Heart right ventricle (tissue), 16 donors: ENCODE measurements around the gene FAM184A. TPM values are rescaled to one million over a fixed set of nuclear protein-coding genes. Genes with fewer than 3 reads are reported as not detected.

Experiments used
- ATAC-seq, 8 donors: fragments of 200-7000 bp; cut with Tn5 transposase; one replicate each; pipeline ENCODE4 v1.9.1; 2020; ENCODE audit warnings: mild to moderate bottlenecking in 8 of 8, moderate library complexity in 8 of 8, moderate number of reproducible peaks in 1 of 8
- DNase-seq, 2 donors: peaks; one replicate each; pipeline ENCODE4 v3.0.0-alpha.2; 2020
- H3K27ac ChIP-seq, 10 donors: fragments of 200-600 bp; sonication (generic) in 2 of 10; one replicate each; pipeline versions ENCODE4 v1.5.0 to v1.8.0; 2020 to 2022; ENCODE audit warnings: mild to moderate bottlenecking in 3 of 10
- H3K27me3 ChIP-seq, 7 donors: fragments of 200-600 bp; one replicate each; pipeline ENCODE4 v1.8.0; 2021 to 2022; ENCODE audit warnings: mild to moderate bottlenecking in 2 of 7
- H3K36me3 ChIP-seq, 9 donors: fragments of 200-600 bp; sonication (generic) in 1 of 9; one replicate each; pipeline versions ENCODE4 v1.5.0 to v1.8.0; 2020 to 2022; ENCODE audit warnings: mild to moderate bottlenecking in 2 of 9
- H3K4me1 ChIP-seq, 9 donors: fragments of 200-600 bp; sonication (generic) in 1 of 9; one replicate each; pipeline versions ENCODE4 v1.5.0 to v1.8.0; 2020 to 2022; ENCODE audit warnings: mild to moderate bottlenecking in 4 of 9
- H3K4me3 ChIP-seq, 10 donors: fragments of 200-600 bp; sonication (generic) in 2 of 10; one replicate each; pipeline versions ENCODE4 v1.5.0 to v1.8.0; 2020 to 2022; ENCODE audit warnings: mild to moderate bottlenecking in 7 of 10, moderate library complexity in 2 of 10
- H3K9me3 ChIP-seq, 11 donors: fragments of 200-600 bp in 10 of 11; sonication (generic) in 2 of 11; one replicate each; pipeline versions ENCODE4 v1.5.0 to v1.8.0; 2013 to 2022; ENCODE audit warnings: mild to moderate bottlenecking in 2 of 11, control low read depth in 1 of 11, moderate library complexity in 1 of 11
- CTCF ChIP-seq, 9 donors: fragments of 200-600 bp; sonication (generic) in 2 of 9; IDR thresholded peaks; one replicate each; pipeline versions ENCODE4 v1.5.0 to v1.8.0; 2021 to 2022; ENCODE audit warnings: antibody characterized with exemption in 9 of 9, mild to moderate bottlenecking in 5 of 9, moderate library complexity in 1 of 9
- WGBS, 2 donors: extraction: QIAGEN DNeasy Blood & Tissue Kit; methylation state at CpG; one replicate each; pipeline ENCODE4 v1.1.7; 2013; ENCODE audit warnings: inconsistent platforms in 1 of 2; 5-methylcytosine and 5-hydroxymethylcytosine counted together
- intact Hi-C, 10 donors: fragments of 100-400 bp; cut with DNase I; formaldehyde crosslinking; loops; one replicate each; pipeline versions ENCODE4 v1.11.1 to v1.14.2; 2022
- polyA plus RNA-seq, 2 donors: library from polyadenylated mRNA; stranded (reverse); fragments of 200-250 nt; gene quantifications; one replicate each; pipeline ENCODE4 v1.2.3, GENCODE V29; 2013
- total RNA-seq, 10 donors: library from RNA; stranded (reverse); fragmentation: NEBNext Ultra II Directional in 3 of 10; extraction: Animal tissue kit (Norgen Biotek cat#: 25700) in 3 of 10; gene quantifications; one replicate each; pipeline versions ENCODE4 v1.2.1 to v1.2.4, GENCODE V29; 2021 to 2023
- donor health status: Arrhythmogenic right ventricular cardiomyopathy.
- donor health status: ischemic (EF 13 %, LVEDD 7.1; RV severe dilation, severe dysfunction).
- donor health status: healthy with polysubstance abuse.
- donor health status: DM: no; HTN: yes; CAD: no.
- donor health status: DM: no; HTN: no; CAD: no.
- donor health status: ischemic (EF 25% LVEDD 6.9; RV normal size, moderate dysfunction).
- donor health status: ischemic (EF 25% LVEDD 5.7; RV mildly dilated, moderate dysfunction).
- donor health status: healthy.
- donor health status: DM: yes; HTN: yes; CAD: no.
- donor health status: Ischemic cardiomyopathy.
- donor health status: ischemic (EF 35%, LVEDD 5.7; RV mildly dilated, moderate dysfunction).
- donor health status: nonischemic (EF 11% LVEDD 7.7; RV severe dilation, severe dysfunction).
- donor health status: DM: yes; HTN: yes; CAD: no.
- donor health status: PGD.
- donor health status: ischemic (EF 29% LVEDD 5.4; RV normal size, mild dysfunction).
- donor health status: nonischemic (EF 23%, LVEDD 6.1; RV moderate dilation, normal function).

FAM184A gene
- total and polyA plus RNA-seq, 12 donors, result 0.16 to 3.0 (median 0.42) TPM

- intact Hi-C loops, result no loop called here
- Histone ChIP-seq H3K27ac (peak overlapping the region in 8 of 10 donors; percentile 28 to 75 (median 61)), H3K9me3 (no peaks in the 10 kb centered on the region), H3K36me3 (no peaks in the 10 kb centered on the region), H3K4me1 (peaks cover 0 to 18% (median 0%) of the 10 kb centered on the region in 9 donors), H3K27me3 (no peaks in the 10 kb centered on the region), H3K4me3 (no peak overlapping the region)
- 26 to 30% methylated on average over 6 of the region's 6 CpGs for WGBS, 2 donors
- DNase-seq, result peak; percentile 76 to 86
- peak; percentile 78 to 98 (median 95) for ATAC-seq
- TF ChIP-seq CTCF (IDR thresholded peaks at IDR 0.05), result no peak
These were observed 18.5 kb upstream of the FAM184A start for GRCh38 chr6:119096721-119097565.

- no peak overlapping the region for H3K4me3 ChIP-seq
- DNase-seq, result no peak
- H3K36me3 ChIP-seq, result no peaks in the 10 kb centered on the region
- peaks cover 0 to 3% (median 0%) of the 10 kb centered on the region in 7 donors for H3K27me3 ChIP-seq
- no peak for ATAC-seq
- TF ChIP-seq CTCF (IDR thresholded peaks at IDR 0.05), result no peak
- intact Hi-C loops, result no loop called here
- no peaks in the 10 kb centered on the region for H3K4me1 ChIP-seq
- H3K9me3 ChIP-seq, result no peaks in the 10 kb centered on the region
- no peak overlapping the region for H3K27ac ChIP-seq
- WGBS, 2 donors, result 55 to 59% methylated on average over 2 of the region's 2 CpGs
These were observed 11.8 kb upstream of the FAM184A start for GRCh38 chr6:119090256-119090655.

GRCh38 chr6:119084784-119085183, 6.3 kb upstream of the FAM184A start:
- intact Hi-C loops, result no loop called here
- Histone ChIP-seq H3K4me1 (peaks cover 0 to 3% (median 2%) of the 10 kb centered on the region in 9 donors), H3K27ac (no peak overlapping the region), H3K9me3 (peaks cover 0 to 15% (median 3%) of the 10 kb centered on the region in 11 donors), H3K36me3 (no peaks in the 10 kb centered on the region), H3K27me3 (no peaks in the 10 kb centered on the region), H3K4me3 (no peak overlapping the region)
- ATAC-seq (no peak), DNase-seq (no peak)
- WGBS, 2 donors, result 96 to 100% methylated on average over 1 of the region's 1 CpG
- TF ChIP-seq CTCF (IDR thresholded peaks at IDR 0.05), result no peak

GRCh38 chr6:119083007-119083406, 4.5 kb upstream of the FAM184A start:
- 90 to 92% methylated on average over 5 of the region's 5 CpGs for WGBS, 2 donors
- ATAC-seq, result no peak
- H3K36me3 ChIP-seq, result no peaks in the 10 kb centered on the region
- H3K4me1 ChIP-seq, result peaks cover 0 to 16% (median 6%) of the 10 kb centered on the region in 9 donors
- no peak overlapping the region for H3K4me3 ChIP-seq
- DNase-seq, result no peak
- peaks cover 0 to 3% (median 0%) of the 10 kb centered on the region in 7 donors for H3K27me3 ChIP-seq
- intact Hi-C loops, result no loop called here
- peaks cover 0 to 15% (median 3%) of the 10 kb centered on the region in 11 donors for H3K9me3 ChIP-seq
- H3K27ac ChIP-seq, result no peak overlapping the region
- no peak for TF ChIP-seq CTCF (IDR thresholded peaks at IDR 0.05)
